Measurements from ENCODE around the gene C16orf96. TPM values are rescaled to one million over a fixed set of nuclear protein-coding genes. Genes with fewer than 3 reads are reported as not detected.

The C16orf96 gene
- total RNA-seq, 1 experiment from 2014 or later, result not detected

GRCh38 chr16:4646773-4647643 is 90.9 kb downstream of the C16orf96 start:
- no peak for DNase-seq (ENCODE audit: low spot score)

- DNase-seq (ENCODE audit: low spot score), result no peak
Observed at GRCh38 chr16:4647644-4647980, 91.5 kb downstream of the C16orf96 start.

GRCh38 chr16:4648917-4649316 is 92.8 kb downstream of the C16orf96 start:
- DNase-seq (ENCODE audit: low spot score), result no peak

- no peak for DNase-seq (ENCODE audit: low spot score)
Observed at GRCh38 chr16:4649744-4650442, 93.8 kb downstream of the C16orf96 start.

Other genes with a start within 250 kb of the C16orf96 start
- gene GLIS2, start 240.3 kb upstream of the C16orf96 start, total RNA-seq (2014; rRNA removed; shearing (Covaris generic)), result 3.2 and 5.7 TPM in 2 replicates
- 46.8 and 116 TPM in 2 replicates for gene PAM16, start 205.0 kb upstream of the C16orf96 start, total RNA-seq (2014; rRNA removed; shearing (Covaris generic))
- 87.4 and 100 TPM in 2 replicates for gene VASN, start 184.5 kb upstream of the C16orf96 start, total RNA-seq (2014; rRNA removed; shearing (Covaris generic))
- gene CORO7, start 139.7 kb upstream of the C16orf96 start, total RNA-seq (2014; rRNA removed; shearing (Covaris generic)), result 16.5 and 21.0 TPM in 2 replicates
- gene DNAJA3, start 130.5 kb upstream of the C16orf96 start, total RNA-seq (2014; rRNA removed; shearing (Covaris generic)), result 86.7 and 91.9 TPM in 2 replicates
- 158 and 176 TPM in 2 replicates for gene NMRAL1, start 81.7 kb upstream of the C16orf96 start, total RNA-seq (2014; rRNA removed; shearing (Covaris generic))
- 150 and 159 TPM in 2 replicates for gene HMOX2, start 79.9 kb upstream of the C16orf96 start, total RNA-seq (2014; rRNA removed; shearing (Covaris generic))
- 8.5 and 9.8 TPM in 2 replicates for gene CDIP1, start 17.6 kb upstream of the C16orf96 start, total RNA-seq (2014; rRNA removed; shearing (Covaris generic))
- 6.0 and 7.9 TPM in 2 replicates for gene UBALD1, start 58.5 kb downstream of the C16orf96 start, total RNA-seq (2014; rRNA removed; shearing (Covaris generic))
- gene MGRN1, start 68.5 kb downstream of the C16orf96 start, total RNA-seq (2014; rRNA removed; shearing (Covaris generic)), result 28.0 and 28.2 TPM in 2 replicates
- 52.4 and 64.6 TPM in 2 replicates for gene NUDT16L1, start 137.2 kb downstream of the C16orf96 start, total RNA-seq (2014; rRNA removed; shearing (Covaris generic))
- gene ANKS3, start 177.9 kb downstream of the C16orf96 start, total RNA-seq (2014; rRNA removed; shearing (Covaris generic)), result 12.0 and 19.6 TPM in 2 replicates
- gene DNAAF8, start 178.2 kb downstream of the C16orf96 start, total RNA-seq (2014; rRNA removed; shearing (Covaris generic)), result 1.7 and 5.2 TPM in 2 replicates
- 19.8 and 25.1 TPM in 2 replicates for gene ZNF500, start 210.8 kb downstream of the C16orf96 start, total RNA-seq (2014; rRNA removed; shearing (Covaris generic))
- not detected in 2 replicates for gene SEPTIN12, start 232.0 kb downstream of the C16orf96 start, total RNA-seq (2014; rRNA removed; shearing (Covaris generic))
- not detected in 2 replicates for gene SMIM22, start 239.0 kb downstream of the C16orf96 start, total RNA-seq (2014; rRNA removed; shearing (Covaris generic))
- gene ROGDI, start 246.3 kb downstream of the C16orf96 start, total RNA-seq (2014; rRNA removed; shearing (Covaris generic)), result 25.8 and 33.3 TPM in 2 replicates

All from A172 (cell line).